Stimulated activated CD8-positive, alpha-beta memory T cell treated with anti-CD3 and anti-CD28 coated beads, Interleukin-7, amount 100 ng/mL, for 4 hours (primary cell): ENCODE results near the gene HIRA.
"Not testable (repeated sequence)": the region's sequence is repeated elsewhere in the genome, so short reads cannot be mapped to it uniquely, and the experiment has no call there.

Experiments
- DNase-seq, 2 donors: peaks; one replicate each; pipeline ENCODE4 v3.0.0-alpha.2; 2020; ENCODE audit warnings: low read depth in 2 of 2

The HIRA gene

GRCh38 chr22:19356708-19357269 is 74.7 kb downstream of the HIRA start:
- no peak for DNase-seq

DNA sequence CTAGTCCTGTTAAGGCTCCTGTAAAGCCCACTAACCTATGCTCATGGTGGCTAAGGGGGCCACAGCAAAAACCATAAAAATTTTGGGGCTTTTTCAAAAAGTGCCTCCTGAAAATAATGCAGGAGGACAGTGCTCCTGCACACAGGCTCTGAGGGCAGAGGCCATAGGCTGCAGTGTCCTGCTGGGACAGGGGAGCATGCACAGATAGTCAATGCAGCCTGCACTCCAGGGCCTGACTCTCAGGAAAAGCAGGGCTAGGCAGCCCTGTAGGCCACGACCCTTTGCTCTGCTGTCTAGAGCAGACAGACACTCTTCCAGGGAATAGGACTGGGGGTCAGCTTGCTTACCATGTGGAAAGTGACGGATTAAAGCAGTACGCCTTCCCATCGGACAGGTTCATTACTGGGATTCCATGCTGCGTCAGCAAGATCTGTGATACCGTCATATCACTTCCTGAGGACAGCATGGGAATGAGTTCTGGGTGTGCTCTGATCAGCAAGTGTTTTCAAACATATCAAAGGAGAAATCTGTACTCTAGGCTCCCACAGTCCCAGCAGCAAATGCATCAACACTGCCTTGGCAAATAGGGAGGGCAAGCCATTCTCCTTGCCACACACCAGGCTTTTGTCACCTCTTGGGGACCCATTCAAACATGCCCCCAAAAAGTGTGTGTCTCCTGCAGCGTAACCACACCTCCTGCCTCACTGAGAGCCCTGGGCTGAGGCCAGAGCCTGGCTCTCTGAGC is 75.9 kb downstream of the HIRA start:
- DNase-seq: no peak

GRCh38 chr22:19354201-19354600 is 77.3 kb downstream of the HIRA start:
- DNase-seq: no peak

GRCh38 chr22:19353363-19354131 is 78.0 kb downstream of the HIRA start:
- DNase-seq: no peak

- DNase-seq: no peak
These were observed 78.8 kb downstream of the HIRA start for GRCh38 chr22:19352766-19353165.

DNA sequence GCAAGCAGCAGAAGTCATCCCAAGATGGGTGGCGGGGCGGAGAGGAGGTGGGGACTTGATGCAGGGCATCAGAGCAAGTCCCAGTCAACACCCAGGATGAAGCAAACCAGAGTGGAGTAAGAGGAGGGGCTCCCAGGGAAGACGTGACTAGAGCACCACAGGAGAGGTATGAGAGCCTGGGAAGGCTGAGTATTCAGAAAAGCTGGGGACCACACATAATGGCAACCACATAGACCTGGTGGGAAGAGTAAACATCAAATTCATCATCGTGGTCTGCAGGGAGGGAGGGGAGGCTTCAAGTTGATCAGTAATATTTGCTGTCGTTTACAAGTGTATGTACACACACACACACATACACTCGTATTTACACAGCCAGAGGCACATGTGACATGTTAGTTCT is 79.3 kb downstream of the HIRA start:
- DNase-seq: no peak

GRCh38 chr22:19351604-19352003 is 79.9 kb downstream of the HIRA start:
- no peak for DNase-seq

GRCh38 chr22:19350947-19351346 is 80.6 kb downstream of the HIRA start:
- DNase-seq: no peak

GRCh38 chr22:19350476-19350859 is 81.1 kb downstream of the HIRA start:
- no peak for DNase-seq

DNA sequence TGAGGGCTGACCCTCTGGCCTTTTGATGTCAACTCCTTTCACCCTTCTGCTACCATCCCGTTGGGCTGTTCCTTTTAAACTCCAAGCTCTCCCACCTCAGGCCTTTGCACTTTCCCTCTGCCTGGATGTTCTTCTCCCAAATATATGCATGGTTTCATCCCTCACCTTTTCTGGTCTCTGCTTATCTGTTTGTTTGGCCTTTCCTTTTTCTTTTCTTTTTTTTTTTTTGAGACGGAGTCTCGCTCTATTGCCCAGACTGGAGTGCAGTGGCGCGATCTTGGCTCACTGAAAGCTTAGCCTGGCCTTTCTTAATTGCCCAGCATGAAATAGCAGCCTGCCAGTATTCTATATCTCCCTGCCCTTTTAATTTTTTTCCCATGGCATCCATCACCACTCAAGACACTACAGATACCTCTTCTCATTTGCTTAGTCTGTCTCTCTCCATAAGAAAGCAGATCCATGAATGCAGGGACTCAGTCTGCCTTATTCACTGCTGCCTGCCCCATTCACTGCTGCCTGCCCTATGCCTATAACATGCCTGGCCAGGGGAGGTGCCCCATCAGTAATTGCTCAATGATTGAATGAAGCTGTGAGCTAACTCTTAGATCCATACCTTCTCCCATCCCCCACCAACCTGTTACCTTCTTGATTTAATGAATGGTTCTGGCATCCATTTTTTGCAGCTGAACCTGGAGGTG is 81.6 kb downstream of the HIRA start:
- no peak for DNase-seq

DNA sequence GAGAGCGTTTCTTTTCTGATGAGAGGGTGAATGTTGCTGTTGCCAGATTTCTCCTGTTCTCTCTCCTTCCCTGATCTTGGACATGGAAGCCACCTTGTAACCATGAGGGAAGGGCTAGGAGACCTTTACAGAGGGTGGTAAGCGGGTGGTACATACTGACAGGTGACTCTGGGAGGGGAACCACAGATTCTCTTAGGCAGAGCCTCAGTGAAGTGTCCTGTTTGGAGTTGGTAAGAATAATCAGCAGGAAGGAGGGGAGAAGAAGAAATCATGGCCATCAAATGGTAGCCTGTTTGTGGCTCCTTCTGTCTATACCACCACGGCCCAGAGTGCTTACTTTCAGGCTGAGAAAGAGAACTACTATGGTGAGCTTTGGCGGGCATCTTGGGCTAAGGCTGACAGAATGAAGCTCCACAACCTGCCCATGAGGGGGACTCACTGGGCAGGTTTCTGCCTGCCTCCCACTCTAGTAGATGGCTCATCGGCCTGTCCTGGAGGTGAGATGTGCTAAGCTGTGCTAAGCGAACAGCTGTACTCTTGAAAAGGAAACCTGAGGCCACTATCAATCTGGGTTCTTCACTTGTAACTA is 84.8 kb downstream of the HIRA start:
- DNase-seq: no peak

DNA sequence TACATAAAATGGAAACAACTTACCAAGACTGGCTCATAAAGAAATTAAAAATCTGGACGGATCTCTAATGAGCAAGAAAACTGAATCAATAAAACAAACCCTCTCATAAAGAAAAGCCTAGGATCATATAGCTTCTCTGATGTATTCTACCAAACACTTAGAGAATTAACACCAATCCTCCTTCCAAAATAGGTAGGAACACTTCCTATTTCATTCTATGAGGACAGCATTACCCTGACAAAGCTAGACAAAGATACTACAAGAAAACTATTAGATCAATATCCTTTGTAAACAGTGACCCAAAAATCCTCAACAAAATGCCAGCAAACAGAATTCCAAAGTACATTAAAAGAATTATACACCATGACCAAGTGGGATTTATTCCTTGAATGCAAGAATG is 87.1 kb downstream of the HIRA start:
- DNase-seq: no peak

DNA sequence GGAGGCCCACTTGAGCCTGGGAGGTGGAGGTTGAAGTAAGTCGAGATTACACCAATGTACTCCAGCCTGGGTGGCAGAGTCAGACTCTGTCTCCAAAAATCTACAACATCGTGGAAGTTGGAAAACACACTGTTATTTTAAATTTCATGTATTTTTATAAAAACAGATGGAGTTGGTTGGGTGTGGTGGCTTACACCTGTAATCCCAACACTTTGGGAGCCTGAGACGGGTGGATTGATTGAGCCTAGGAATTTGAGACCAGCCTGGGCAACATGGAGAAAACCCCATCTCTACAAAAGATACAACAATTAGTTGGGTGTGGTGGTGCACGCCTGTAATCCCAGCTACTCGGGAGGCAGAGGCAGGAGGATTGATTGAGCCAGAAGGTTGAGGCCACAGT is 88.1 kb downstream of the HIRA start:
- DNase-seq: no peak

GRCh38 chr22:19341500-19341899 is 90.0 kb downstream of the HIRA start:
- DNase-seq: no peak

- DNase-seq: no peak
These were observed 94.4 kb downstream of the HIRA start for GRCh38 chr22:19337137-19337536.

DNA sequence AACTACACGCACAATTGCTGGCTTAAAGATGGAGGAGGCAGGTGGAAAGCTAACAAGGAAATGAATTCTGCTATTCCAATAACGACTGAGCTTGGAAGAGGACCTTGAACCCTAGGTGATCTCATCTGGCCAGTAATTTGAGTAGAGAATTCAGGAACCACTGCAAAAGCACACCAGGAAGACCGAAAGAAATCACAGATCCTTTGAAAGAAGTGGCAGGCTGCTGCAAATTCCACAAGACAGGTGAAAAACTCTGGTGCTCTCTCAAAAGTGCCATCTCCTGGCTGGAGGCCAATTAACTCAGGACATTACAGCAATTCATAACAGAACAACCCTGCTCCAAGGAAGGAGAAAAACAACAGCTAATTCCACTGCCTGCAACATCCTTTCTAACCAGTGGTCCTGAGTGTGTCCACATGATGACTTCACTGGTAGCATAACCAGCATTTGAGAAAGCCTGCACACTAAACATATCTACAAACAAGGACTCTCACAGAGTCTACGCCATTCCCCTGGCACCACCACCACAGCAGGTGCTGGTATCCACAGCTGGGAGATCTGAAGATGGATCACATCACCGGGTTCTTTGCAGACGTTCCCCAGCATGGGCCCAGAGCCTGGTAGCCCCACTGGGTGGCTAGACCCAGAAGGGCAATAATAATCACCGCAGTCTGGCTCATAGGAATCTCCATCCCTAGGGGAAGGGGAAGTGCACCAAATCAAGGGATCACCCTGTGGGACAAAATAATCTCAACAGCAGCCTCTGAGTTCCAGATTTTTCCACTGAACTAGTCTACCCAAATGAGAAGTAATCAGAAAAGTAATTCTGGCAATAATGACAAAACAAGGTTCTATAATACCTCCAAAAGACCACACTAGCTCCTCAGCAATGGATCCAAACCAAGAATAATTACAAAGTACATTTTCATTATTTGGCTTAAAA is 95.1 kb downstream of the HIRA start:
- DNase-seq: no peak

DNA sequence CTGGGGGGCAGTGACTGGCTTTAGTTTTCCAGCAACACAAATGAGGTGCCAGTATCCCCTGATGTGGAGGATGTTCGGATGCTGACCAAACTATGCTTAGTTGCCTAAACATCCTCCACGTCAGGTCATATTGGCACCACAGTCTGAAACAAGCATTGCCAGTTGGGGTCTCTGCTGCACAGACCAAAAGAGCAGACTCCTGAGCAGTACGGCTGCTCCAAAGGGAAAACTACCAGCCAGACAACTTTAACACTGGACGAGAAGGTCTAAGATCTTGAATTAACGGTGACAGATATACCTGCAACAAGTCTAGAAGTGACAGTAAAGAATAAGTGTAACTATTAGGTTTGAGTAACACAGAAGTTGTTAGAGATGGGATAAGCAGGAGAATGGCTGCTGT is 99.6 kb downstream of the HIRA start:
- DNase-seq: no peak

DNA sequence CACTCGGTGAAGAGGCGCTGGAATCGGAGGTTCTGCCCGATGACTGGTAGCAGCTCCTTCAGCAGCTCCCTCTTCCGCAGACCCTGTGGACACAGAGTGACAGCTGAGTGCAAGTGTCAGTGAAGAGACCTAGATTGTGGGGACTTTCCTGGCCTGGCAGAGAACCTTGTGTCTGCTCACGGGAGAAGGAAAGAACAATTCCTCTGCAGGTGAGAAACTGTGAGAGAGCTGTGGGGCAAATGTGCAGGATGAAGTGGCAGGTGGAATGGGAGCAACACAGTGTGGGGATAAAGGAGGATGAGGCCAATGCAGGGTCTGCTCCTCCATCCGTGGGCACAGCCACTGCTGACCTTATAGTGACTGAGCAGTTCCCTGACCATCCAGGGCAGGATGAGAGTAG is 100.1 kb downstream of the HIRA start:
- no peak for DNase-seq

GRCh38 chr22:19330865-19331418 is 100.6 kb downstream of the HIRA start:
- no peak for DNase-seq

GRCh38 chr22:19330205-19330604 is 101.3 kb downstream of the HIRA start:
- DNase-seq: not testable (repeated sequence)

DNA sequence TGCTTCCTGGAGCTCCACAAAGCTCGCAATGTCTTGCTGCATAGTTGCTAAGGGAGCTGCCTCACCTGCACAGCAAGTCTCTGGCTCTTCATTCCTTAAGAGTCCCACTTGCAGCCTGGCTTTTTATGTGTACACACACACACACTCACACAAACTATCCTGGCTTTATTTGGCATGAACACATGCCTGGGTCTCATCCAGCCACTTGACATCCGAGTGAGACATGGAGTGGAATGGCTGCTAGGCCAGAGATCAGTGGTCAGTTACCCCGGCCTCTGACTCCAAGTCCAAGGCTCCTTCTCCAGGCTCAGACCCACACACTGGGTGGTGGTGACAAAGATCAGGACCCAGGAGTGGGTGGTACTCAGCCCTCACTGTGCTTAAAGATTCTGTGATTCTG is 102.1 kb downstream of the HIRA start:
- DNase-seq: no peak
